GM20431 (cell line): ENCODE data around the gene RAB40C.

Experiments used
- in situ Hi-C: fragments of 300-500 bp; cut with MseI, MboI; formaldehyde crosslinking; loops from one replicate; pipeline ENCODE4 v1.15.0; 2020; ENCODE audit warnings: low sequenced_read_pairs; ENCODE audit not compliant: unreplicated experiment

The RAB40C gene

GRCh38 chr16:572865-573650, 16.8 kb upstream of the RAB40C start:
- in situ Hi-C loops = no loop called here

DNA sequence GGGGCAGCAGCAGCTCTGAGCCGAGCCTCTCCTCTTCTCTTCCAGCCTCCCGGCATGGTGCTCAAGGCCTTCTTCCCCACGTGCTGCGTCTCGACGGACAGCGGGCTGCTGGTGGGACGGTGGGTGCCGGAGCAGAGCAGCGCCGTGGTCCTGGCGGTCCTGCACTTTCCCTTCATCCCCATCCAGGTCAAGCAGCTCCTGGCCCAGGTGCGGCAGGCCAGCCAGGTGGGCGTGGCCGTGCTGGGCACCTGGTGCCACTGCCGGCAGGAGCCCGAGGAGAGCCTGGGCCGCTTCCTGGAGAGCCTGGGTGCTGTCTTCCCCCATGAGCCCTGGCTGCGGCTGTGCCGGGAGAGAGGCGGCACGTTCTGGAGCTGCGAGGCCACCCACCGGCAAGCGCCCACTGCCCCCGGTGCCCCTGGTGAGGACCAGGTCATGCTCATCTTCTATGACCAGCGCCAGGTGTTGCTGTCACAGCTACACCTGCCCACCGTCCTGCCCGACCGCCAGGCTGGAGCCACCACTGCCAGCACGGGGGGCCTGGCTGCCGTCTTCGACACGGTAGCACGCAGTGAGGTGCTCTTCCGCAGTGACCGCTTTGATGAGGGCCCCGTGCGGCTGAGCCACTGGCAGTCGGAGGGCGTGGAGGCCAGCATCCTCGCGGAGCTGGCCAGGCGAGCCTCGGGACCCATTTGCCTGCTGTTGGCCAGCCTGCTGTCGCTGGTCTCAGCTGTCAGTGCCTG, 15.7 kb upstream of the RAB40C start:
- in situ Hi-C loops = no loop called here

DNA sequence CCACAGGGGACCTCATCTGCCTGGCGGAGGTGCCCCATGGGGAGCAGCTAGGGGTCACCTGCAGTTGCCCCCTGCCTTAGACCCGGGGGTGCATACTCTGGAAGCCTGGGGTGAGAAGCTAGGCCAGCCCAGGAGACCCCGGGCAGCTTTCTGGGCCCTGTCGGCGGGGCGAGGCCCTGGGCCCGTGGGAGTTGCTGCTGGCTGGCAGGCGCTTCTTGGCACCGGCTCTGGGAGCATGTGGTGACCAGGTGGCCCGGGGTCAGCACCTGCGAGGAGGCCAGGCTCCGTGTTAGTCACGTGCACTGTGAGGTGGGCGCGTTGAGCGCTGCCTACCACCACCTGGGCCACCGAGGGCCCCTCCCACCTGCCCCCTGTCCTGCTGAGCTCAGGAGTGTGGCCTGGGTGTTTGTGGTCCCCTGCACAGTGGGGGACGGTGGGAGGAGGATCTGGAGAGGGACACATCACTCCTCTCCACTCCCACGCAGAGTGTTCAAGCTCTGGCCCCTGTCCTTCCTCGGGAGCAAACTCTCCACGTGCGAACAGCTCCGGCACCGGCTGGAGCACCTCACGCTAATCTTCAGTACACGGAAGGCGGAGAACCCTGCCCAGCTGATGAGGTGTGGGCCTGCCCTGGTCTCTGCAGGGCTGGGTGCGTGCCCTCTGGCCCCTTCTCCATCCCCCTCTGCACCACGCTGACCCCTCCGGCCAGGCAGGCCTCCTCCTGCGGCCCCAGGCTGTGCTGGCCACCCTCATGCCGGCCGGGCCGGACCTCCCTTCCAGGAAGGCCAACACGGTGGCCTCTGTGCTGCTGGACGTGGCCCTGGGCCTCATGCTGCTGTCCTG, 14.3 kb upstream of the RAB40C start:
- in situ Hi-C loops = no loop called here

DNA sequence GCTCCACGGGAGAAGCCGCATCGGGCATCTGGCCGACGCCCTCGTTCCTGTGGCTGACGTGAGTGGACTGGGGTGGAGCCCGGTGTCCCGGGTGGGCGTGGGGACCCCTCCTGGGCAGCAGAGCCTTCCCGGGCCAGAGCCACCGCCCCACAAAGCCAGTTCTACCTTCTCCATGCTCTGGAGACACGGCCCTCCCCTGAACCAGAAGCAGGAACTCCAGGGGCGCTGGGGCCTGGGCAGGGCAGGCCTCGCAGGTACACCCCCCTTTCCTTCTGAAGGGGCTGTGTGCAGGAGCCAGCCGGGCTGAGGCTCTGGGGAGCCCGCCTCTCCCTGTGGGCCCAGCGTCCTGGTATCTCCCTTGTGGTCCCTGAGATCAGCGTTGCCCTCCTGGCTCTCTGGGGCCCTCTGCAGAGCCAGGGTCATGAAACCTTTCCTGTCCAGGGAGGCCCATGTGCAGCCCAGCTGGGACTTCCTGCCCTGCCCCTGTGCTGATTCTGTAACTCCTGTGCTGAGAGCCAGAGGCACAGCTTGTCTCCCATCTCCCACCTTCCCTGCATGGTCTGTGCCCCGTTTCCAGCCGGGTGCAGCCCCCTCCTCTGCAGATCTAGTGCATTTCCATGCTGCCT, 13.6 kb upstream of the RAB40C start:
- in situ Hi-C loops = no loop called here

GRCh38 chr16:576823-577201, 13.1 kb upstream of the RAB40C start:
- in situ Hi-C loops = no loop called here

DNA sequence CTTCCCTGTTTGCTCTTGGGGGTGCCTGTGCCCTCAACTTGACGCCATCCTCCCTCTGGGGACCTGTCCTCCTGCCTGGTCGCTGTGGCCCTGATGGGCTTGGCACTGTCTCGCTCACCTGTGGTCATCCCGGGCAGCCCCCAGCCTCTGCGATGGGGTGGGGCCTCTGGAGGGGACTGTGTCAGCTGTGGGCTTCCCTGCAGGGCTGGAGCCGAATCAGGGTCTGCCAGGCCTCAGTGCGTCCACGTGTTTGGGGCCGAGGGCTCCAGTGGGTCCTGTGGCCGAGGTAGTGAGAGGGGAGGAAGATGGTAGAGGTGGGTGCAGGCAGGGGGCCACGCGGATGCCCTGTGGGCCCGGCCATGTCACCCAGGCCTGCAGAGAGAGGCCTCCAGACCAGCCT, 12.1 kb upstream of the RAB40C start:
- in situ Hi-C loops = no loop called here

DNA sequence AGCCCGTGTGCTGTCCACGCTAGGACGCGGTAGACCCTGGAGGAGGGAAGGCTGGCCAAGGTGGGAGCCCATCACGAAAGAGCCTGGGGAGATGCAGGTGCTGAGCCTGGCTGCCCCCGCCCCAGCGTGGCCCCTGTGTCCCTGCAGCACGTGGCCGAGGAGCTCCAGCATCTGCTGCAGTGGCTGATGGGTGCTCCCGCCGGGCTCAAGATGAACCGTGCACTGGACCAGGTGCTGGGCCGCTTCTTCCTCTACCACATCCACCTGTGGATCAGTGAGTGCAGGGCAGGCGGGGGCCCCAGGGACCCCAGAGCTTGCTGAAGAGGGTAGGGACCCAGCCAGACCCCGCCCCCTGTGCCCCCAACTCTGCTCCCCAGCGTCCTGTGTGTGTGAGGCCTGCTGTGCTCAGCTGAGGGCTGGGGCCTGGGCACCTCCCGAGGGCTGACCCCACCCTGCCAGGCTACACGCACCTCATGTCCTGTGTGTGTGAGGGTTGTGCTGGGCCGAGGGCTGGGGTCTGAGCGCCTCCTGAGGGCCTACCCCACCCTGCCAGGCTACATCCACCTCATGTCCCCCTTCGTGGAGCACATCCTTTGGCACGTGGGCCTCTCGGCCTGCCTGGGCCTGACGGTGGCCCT, 11.5 kb upstream of the RAB40C start:
- in situ Hi-C loops = no loop called here

GRCh38 chr16:578870-579405, 10.9 kb upstream of the RAB40C start:
- in situ Hi-C loops = no loop called here

DNA sequence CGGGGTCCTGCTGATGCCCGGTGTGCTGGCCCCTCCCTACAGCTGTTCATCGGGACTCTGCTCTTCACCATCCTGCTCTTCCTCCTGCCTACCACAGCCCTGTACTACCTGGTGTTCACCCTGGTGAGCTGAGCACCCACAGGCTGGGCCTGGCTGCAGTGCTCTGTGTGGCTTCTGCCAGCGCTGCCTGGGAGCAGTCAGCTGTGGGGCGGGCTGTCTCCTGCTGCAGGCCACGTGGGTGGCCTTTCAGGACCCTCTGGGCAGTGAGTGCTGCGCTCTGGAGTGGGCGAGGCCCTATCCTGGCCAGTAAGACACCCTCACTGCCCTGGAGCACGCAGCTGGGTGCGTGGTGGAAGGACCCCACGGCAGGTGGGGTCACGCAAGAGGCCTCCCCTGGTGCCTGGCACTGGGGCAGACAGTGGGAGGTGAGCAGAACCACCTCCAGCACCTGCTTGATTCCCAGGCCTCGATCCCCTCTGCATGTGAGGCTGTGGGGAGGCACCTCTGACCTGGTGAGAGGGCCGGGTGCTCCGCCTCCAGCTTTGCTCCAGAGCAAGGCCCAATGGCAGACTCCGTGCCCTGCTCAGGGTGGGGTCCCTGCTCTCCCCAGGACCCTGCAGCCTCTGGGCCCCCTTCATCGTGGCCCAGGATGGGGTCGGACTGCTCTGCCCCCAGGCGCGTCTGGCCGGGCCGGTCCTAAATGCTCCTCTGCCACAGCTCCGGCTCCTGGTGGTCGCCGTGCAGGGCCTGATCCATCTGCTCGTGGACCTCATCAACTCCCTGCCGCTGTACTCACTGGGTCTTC, 9.5 kb upstream of the RAB40C start:
- in situ Hi-C loops = no loop called here

- in situ Hi-C loops = no loop called here
These were observed 8.8 kb upstream of the RAB40C start for GRCh38 chr16:580946-581498.

GRCh38 chr16:582218-582613, 7.7 kb upstream of the RAB40C start:
- in situ Hi-C loops = no loop called here

GRCh38 chr16:582614-583331, 7.1 kb upstream of the RAB40C start:
- in situ Hi-C loops = no loop called here

- in situ Hi-C loops = no loop called here
These were observed 6.4 kb upstream of the RAB40C start for GRCh38 chr16:583470-583814.

DNA sequence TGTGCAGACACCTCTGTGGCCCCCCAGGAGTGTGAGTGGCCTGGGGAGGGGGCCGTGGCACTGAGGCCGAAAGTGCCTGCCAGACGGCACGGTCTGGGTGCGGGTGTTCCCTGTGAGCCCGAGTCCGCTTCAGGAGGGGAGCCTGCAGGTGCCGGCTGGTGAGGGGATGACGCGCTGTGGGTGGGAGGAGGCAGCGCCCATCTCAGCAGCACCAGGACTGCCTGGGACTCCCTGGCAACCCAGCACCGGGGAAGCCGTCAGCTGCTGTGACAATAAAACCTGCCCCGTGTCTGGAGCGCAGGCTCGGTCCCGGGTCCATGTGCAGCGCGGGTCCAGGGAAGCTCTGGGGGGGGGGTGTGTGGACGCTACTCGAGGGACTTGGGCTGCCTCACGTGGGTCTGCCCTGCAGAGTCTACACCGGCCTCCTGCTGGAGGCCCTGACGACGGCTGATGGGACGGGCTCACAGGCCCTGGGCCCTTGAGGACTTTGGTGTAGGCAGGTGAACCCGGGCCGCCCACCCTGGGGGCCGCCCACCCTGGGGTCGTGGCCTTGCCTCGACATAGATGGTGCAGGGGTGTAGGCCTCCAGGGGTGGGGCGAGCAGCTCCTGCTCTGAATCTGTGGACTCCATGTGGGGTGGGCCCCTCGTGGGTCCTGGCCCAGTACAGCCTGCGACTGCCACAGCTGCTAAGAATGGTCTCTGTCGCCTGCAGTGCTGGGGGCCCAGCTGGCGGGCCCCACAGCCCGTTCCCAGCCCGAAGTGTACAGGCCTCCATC, 5.9 kb upstream of the RAB40C start:
- in situ Hi-C loops = no loop called here

DNA sequence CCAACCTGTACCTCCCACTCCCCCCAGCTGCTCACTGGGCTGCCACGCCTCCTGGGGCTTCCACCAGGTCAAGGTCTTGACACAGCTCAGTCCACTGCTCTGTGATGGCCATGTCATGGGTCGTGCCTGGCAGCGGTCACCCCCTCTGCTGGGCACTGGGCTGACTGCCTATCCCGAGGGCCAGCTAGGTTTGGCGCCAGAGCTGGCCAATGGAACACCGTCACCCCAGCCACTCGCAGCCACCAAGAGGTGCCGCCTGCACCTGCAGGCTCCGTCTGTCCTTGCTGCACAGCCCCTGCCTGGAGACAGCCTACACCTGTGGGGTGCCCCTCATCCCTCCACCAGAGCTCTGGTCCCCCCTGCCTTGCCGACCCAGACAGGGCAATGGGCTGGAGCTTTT, 4.5 kb upstream of the RAB40C start:
- in situ Hi-C loops = no loop called here

DNA sequence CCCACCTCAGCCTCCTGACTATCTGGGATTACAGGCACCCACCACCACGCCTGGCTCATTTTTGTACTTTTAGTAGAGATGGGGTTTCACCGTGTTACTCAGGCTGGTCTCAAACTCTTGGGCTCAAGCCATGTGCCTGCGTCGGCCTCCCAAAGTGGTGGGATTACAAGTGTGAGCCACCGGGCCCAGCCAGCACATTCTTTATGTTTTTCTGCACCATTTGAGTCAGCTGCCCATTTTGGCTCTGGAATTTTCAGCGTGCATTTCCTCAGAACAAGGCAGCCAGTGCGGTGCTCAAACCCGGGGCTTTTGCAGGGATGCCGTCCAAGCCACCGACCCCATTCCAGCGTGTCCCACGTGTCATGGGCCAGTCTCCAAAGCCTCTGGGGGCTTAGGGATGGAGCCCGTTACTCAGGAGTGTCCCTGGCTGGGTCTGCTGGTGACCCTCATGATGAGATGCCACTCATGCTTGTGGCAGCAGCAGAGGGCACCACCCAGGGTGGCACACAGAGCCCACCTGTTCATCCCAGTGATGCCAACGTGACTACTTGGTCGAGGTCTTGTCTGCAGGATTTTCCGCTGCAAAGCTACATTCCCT, 3.7 kb upstream of the RAB40C start:
- in situ Hi-C loops = no loop called here
